ENCODE results near the gene PPM1E.

- TF ChIP-seq CTCF (conservative IDR thresholded peaks at IDR 0.05; ENCODE audit: low read length) (no peak), EZH2phosphoT487 (IDR thresholded peaks at IDR 0.05; ENCODE audit: borderline replicate concordance, low read depth, low read length) (no peak)
Measured at GRCh38 chr17:58722696-58723095, 33.0 kb upstream of the PPM1E start.
